NK-92 treated with Interleukin-12 subunit alpha and Interleukin-12 subunit beta, amount 100 ng/mL, for 24 hours (cell line): Measurements from ENCODE around the gene TMEM121.
"Not testable (repeated sequence)": the region's sequence is repeated elsewhere in the genome, so short reads cannot be mapped to it uniquely, and the experiment has no call there.

Experiments
- DNase-seq: peaks from one replicate; lab custom pipeline; 2025; lab: John Stamatoyannopoulos, UW

Gene TMEM121

GRCh38 chr14:105547072-105547471 lies 20.7 kb downstream of the TMEM121 start:
- DNase-seq = not testable (repeated sequence)

GRCh38 chr14:105547741-105548169 lies 21.4 kb downstream of the TMEM121 start:
- DNase-seq = no peak

- no peak for DNase-seq
These were observed 23.1 kb downstream of the TMEM121 start for GRCh38 chr14:105549481-105549880.

GRCh38 chr14:105554022-105554421 lies 27.6 kb downstream of the TMEM121 start:
- DNase-seq = no peak

GRCh38 chr14:105554523-105554922 lies 28.1 kb downstream of the TMEM121 start:
- no peak for DNase-seq

- DNase-seq = not testable (repeated sequence)
These were observed 31.3 kb downstream of the TMEM121 start for GRCh38 chr14:105557671-105558070.

- not testable (repeated sequence) for DNase-seq
These were observed 32.2 kb downstream of the TMEM121 start for GRCh38 chr14:105558449-105559154.

GRCh38 chr14:105559384-105560047 lies 33.1 kb downstream of the TMEM121 start:
- not testable (repeated sequence) for DNase-seq

GRCh38 chr14:105560048-105560669 lies 33.8 kb downstream of the TMEM121 start:
- not testable (repeated sequence) for DNase-seq

GRCh38 chr14:105561345-105561744 lies 35.0 kb downstream of the TMEM121 start:
- not testable (repeated sequence) for DNase-seq

GRCh38 chr14:105562713-105563346 lies 36.4 kb downstream of the TMEM121 start:
- no peak for DNase-seq

- no peak for DNase-seq
These were observed 37.0 kb downstream of the TMEM121 start for GRCh38 chr14:105563347-105563737.

GRCh38 chr14:105564536-105564935 lies 38.2 kb downstream of the TMEM121 start:
- DNase-seq = not testable (repeated sequence)

GRCh38 chr14:105565185-105565919 lies 39.0 kb downstream of the TMEM121 start:
- DNase-seq = not testable (repeated sequence)

GRCh38 chr14:105566248-105567163 lies 40.1 kb downstream of the TMEM121 start:
- not testable (repeated sequence) for DNase-seq

- not testable (repeated sequence) for DNase-seq
These were observed 41.1 kb downstream of the TMEM121 start for GRCh38 chr14:105567164-105568103.

GRCh38 chr14:105568140-105568843 lies 41.9 kb downstream of the TMEM121 start:
- not testable (repeated sequence) for DNase-seq

GRCh38 chr14:105568859-105569766 lies 42.7 kb downstream of the TMEM121 start:
- no peak for DNase-seq
